GM23338 (cell line): ENCODE data around the gene PLCXD3.

Source experiments
- CREB1 ChIP-seq: fragments of 250-450 bp; sonication (Bioruptor Pico); IDR thresholded peaks from 2 replicates; pipeline ENCODE4 v1.5.0; 2020; ENCODE audit warnings: low read depth, mild to moderate bottlenecking, moderate library complexity
- CTCF ChIP-seq, 2 experiments: fragments of 200-600 bp in 1 of 2; sonication (generic) in 1 of 2; conservative IDR thresholded peaks; 2 replicates each; pipeline versions ENCODE4 v1.5.1 to v1.6.1; 2016 to 2017; ENCODE audit warnings: antibody characterized with exemption in 2 of 2, low read depth in 2 of 2, mild to moderate bottlenecking in 2 of 2, moderate library complexity in 1 of 2
- ETS1 ChIP-seq: IDR thresholded peaks from 2 replicates; pipeline ENCODE4 v1.6.1; 2016; ENCODE audit warnings: antibody characterized with exemption
- EZH2 ChIP-seq: fragments of 200-600 bp; sonication (generic); IDR thresholded peaks from one replicate; pipeline ENCODE4 v1.8.0; 2017; ENCODE audit warnings: antibody characterized with exemption, mild to moderate bottlenecking, low read depth; ENCODE audit not compliant: unreplicated experiment
- EZH2phosphoT487 ChIP-seq: fragments of 200-600 bp; sonication (generic); IDR thresholded peaks from one replicate; pipeline ENCODE4 v1.8.1; 2018; ENCODE audit warnings: antibody characterized with exemption; ENCODE audit not compliant: unreplicated experiment
- JUNB ChIP-seq: IDR thresholded peaks from one replicate; pipeline ENCODE4 v1.6.1; 2016; ENCODE audit warnings: antibody characterized with exemption; ENCODE audit not compliant: unreplicated experiment
- NANOG ChIP-seq: IDR thresholded peaks from 2 replicates; pipeline ENCODE4 v1.6.1; 2016; ENCODE audit warnings: antibody characterized with exemption, borderline replicate concordance
- POLR2AphosphoS5 ChIP-seq: IDR thresholded peaks from 2 replicates; pipeline ENCODE4 v1.6.1; 2016; ENCODE audit warnings: antibody characterized with exemption, low read depth
- REST ChIP-seq: IDR thresholded peaks from one replicate; pipeline ENCODE4 v1.6.1; 2018; ENCODE audit warnings: antibody characterized with exemption; ENCODE audit not compliant: unreplicated experiment
- STAT1 ChIP-seq: IDR thresholded peaks from one replicate; pipeline ENCODE4 v1.6.1; 2016; ENCODE audit warnings: antibody characterized with exemption; ENCODE audit not compliant: unreplicated experiment
- ZNF114 ChIP-seq: fragments of 250-450 bp; sonication (Bioruptor Pico); IDR thresholded peaks from 2 replicates; pipeline ENCODE4 v1.5.0; 2020; ENCODE audit warnings: mild to moderate bottlenecking, moderate library complexity
- ZNF331 ChIP-seq: fragments of 250-450 bp; sonication (Bioruptor Pico); IDR thresholded peaks from 2 replicates; pipeline ENCODE4 v1.5.0; 2020; ENCODE audit warnings: low read depth, mild to moderate bottlenecking, moderate library complexity
- TF ChIP-seq, protein P1 (sequence below): fragments of 250-450 bp; sonication (Bioruptor Pico); IDR thresholded peaks from 2 replicates; pipeline ENCODE4 v1.5.0; 2020; ENCODE audit warnings: mild to moderate bottlenecking, moderate library complexity

DNA sequence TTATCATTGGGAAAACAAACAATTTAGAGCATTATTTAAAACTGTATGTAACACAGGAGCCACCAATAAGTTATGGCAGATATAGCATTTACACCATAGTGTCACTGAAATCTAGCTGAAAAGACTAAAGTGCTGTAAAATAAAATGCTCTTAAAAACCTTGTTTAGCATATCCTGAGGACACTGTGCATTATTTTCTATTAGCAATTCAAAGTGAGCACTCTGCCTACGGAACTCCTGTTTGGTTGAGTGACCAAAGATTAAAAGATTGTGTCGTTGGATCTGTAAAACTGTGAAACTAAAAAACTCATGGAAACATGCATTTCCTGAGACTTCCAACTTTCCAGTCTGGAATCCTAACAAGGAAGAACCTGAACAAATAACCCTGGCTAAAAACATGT, 201.1 kb downstream of the PLCXD3 start:
- TF ChIP-seq CTCF (conservative IDR thresholded peaks at IDR 0.05; ENCODE audit: low read depth in 2 of 2), result no peak
- TF ChIP-seq ETS1, result no peak
- TF ChIP-seq JUNB, result no peak
- no peak for TF ChIP-seq EZH2
- no peak for TF ChIP-seq POLR2AphosphoS5
- no peak for TF ChIP-seq REST
- no peak for TF ChIP-seq EZH2phosphoT487
- TF ChIP-seq ZNF114, result no peak
- TF ChIP-seq CREB1, result no peak
- no peak for TF ChIP-seq STAT1
- TF ChIP-seq, protein P1, sequence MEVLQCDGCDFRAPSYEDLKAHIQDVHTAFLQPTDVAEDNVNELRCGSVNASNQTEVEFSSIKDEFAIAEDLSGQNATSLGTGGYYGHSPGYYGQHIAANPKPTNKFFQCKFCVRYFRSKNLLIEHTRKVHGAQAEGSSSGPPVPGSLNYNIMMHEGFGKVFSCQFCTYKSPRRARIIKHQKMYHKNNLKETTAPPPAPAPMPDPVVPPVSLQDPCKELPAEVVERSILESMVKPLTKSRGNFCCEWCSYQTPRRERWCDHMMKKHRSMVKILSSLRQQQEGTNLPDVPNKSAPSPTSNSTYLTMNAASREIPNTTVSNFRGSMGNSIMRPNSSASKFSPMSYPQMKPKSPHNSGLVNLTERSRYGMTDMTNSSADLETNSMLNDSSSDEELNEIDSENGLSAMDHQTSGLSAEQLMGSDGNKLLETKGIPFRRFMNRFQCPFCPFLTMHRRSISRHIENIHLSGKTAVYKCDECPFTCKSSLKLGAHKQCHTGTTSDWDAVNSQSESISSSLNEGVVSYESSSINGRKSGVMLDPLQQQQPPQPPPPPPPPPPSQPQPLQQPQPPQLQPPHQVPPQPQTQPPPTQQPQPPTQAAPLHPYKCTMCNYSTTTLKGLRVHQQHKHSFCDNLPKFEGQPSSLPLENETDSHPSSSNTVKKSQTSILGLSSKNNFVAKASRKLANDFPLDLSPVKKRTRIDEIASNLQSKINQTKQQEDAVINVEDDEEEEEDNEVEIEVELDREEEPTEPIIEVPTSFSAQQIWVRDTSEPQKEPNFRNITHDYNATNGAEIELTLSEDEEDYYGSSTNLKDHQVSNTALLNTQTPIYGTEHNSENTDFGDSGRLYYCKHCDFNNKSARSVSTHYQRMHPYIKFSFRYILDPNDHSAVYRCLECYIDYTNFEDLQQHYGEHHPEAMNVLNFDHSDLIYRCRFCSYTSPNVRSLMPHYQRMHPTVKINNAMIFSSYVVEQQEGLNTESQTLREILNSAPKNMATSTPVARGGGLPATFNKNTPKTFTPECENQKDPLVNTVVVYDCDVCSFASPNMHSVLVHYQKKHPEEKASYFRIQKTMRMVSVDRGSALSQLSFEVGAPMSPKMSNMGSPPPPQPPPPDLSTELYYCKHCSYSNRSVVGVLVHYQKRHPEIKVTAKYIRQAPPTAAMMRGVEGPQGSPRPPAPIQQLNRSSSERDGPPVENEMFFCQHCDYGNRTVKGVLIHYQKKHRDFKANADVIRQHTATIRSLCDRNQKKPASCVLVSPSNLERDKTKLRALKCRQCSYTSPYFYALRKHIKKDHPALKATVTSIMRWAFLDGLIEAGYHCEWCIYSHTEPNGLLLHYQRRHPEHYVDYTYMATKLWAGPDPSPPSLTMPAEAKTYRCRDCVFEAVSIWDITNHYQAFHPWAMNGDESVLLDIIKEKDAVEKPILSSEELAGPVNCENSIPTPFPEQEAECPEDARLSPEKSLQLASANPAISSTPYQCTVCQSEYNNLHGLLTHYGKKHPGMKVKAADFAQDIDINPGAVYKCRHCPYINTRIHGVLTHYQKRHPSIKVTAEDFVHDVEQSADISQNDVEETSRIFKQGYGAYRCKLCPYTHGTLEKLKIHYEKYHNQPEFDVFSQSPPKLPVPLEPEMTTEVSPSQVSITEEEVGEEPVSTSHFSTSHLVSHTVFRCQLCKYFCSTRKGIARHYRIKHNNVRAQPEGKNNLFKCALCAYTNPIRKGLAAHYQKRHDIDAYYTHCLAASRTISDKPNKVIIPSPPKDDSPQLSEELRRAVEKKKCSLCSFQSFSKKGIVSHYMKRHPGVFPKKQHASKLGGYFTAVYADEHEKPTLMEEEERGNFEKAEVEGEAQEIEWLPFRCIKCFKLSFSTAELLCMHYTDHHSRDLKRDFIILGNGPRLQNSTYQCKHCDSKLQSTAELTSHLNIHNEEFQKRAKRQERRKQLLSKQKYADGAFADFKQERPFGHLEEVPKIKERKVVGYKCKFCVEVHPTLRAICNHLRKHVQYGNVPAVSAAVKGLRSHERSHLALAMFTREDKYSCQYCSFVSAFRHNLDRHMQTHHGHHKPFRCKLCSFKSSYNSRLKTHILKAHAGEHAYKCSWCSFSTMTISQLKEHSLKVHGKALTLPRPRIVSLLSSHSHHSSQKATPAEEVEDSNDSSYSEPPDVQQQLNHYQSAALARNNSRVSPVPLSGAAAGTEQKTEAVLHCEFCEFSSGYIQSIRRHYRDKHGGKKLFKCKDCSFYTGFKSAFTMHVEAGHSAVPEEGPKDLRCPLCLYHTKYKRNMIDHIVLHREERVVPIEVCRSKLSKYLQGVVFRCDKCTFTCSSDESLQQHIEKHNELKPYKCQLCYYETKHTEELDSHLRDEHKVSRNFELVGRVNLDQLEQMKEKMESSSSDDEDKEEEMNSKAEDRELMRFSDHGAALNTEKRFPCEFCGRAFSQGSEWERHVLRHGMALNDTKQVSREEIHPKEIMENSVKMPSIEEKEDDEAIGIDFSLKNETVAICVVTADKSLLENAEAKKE (CRISPR knock-in tag), result no peak
- TF ChIP-seq ZNF331, result no peak
- no peak for TF ChIP-seq NANOG
